NCI-H526 treated with DMSO at 0.1 percent for 48 hours (cell line): ENCODE data around the gene LEFTY1.

ENCODE experiments used
- DNase-seq: peaks from one replicate; lab custom pipeline; 2025; lab: John Stamatoyannopoulos, UW

Gene LEFTY1

GRCh38 chr1:225871359-225872074 lies 17.4 kb downstream of the LEFTY1 start:
- DNase-seq: no peak

GRCh38 chr1:225870911-225871310 lies 18.0 kb downstream of the LEFTY1 start:
- DNase-seq: no peak

- no peak for DNase-seq
Measured at GRCh38 chr1:225868631-225869330, 20.2 kb downstream of the LEFTY1 start.

GRCh38 chr1:225866981-225867380 lies 22.0 kb downstream of the LEFTY1 start:
- DNase-seq: no peak

GRCh38 chr1:225866061-225866837 lies 22.7 kb downstream of the LEFTY1 start:
- DNase-seq: no peak

- no peak for DNase-seq
Measured at GRCh38 chr1:225865514-225865913, 23.4 kb downstream of the LEFTY1 start.

GRCh38 chr1:225863167-225863566 lies 25.8 kb downstream of the LEFTY1 start:
- no peak for DNase-seq

GRCh38 chr1:225862581-225862950 lies 26.4 kb downstream of the LEFTY1 start:
- no peak for DNase-seq

- no peak for DNase-seq
Measured at GRCh38 chr1:225861834-225862580, 26.9 kb downstream of the LEFTY1 start.

GRCh38 chr1:225860876-225861441 lies 28.0 kb downstream of the LEFTY1 start:
- DNase-seq: no peak

GRCh38 chr1:225860107-225860506 lies 28.8 kb downstream of the LEFTY1 start:
- no peak for DNase-seq

- DNase-seq: no peak
Measured at GRCh38 chr1:225859151-225859550, 29.8 kb downstream of the LEFTY1 start.

GRCh38 chr1:225857256-225857655 lies 31.7 kb downstream of the LEFTY1 start:
- DNase-seq: no peak

GRCh38 chr1:225855503-225856300 lies 33.2 kb downstream of the LEFTY1 start:
- no peak for DNase-seq

- DNase-seq: no peak
Measured at GRCh38 chr1:225853441-225853840, 35.5 kb downstream of the LEFTY1 start.

GRCh38 chr1:225852413-225853124 lies 36.4 kb downstream of the LEFTY1 start:
- DNase-seq: no peak

- no peak for DNase-seq
Measured at GRCh38 chr1:225851805-225852204, 37.1 kb downstream of the LEFTY1 start.

GRCh38 chr1:225850370-225850769 lies 38.6 kb downstream of the LEFTY1 start:
- no peak for DNase-seq

- DNase-seq: no peak
Measured at GRCh38 chr1:225849925-225850324, 39.0 kb downstream of the LEFTY1 start.
